Breast epithelium (tissue), 4 donors: ENCODE results near the gene ABCF1. TPM values are rescaled to one million over a fixed set of nuclear protein-coding genes. Genes with fewer than 3 reads are reported as not detected.
"Not testable (repeated sequence)": the region's sequence is repeated elsewhere in the genome, so short reads cannot be mapped to it uniquely, and the experiment has no call there.

ENCODE experiments used
- DNase-seq, 2 donors: peaks; one replicate each; pipeline ENCODE4 v3.0.0-alpha.2; 2019; ENCODE audit warnings: low spot score in 2 of 2
- H3K27ac ChIP-seq, 2 donors: fragments of 200-600 bp; sonication (generic) in 1 of 2; one replicate each; pipeline ENCODE4 v1.5.1; 2016 to 2019; ENCODE audit warnings: mild to moderate bottlenecking in 1 of 2
- H3K27me3 ChIP-seq, 2 donors: fragments of 200-600 bp; sonication (generic) in 1 of 2; one replicate each; pipeline versions ENCODE4 v1.5.1 to v1.6.0; 2017 to 2019; ENCODE audit warnings: control low read depth in 1 of 2, mild to moderate bottlenecking in 1 of 2
- H3K36me3 ChIP-seq: fragments of 200-600 bp; one replicate; pipeline ENCODE4 v1.5.1; 2019
- H3K4me1 ChIP-seq, 2 donors: fragments of 200-600 bp; sonication (generic); one replicate each; pipeline ENCODE4 v1.5.1; 2016 to 2019; ENCODE audit warnings: control low read depth in 1 of 2
- H3K4me3 ChIP-seq, 3 donors: fragments of 200-600 bp; sonication (generic); 1 replicate in 2 of 3; 2 replicates in 1 of 3; pipeline ENCODE4 v1.5.1; 2016 to 2019; ENCODE audit warnings: mild to moderate bottlenecking in 3 of 3, moderate library complexity in 2 of 3
- H3K9me3 ChIP-seq, 2 donors: fragments of 200-600 bp; sonication (generic) in 1 of 2; one replicate each; pipeline ENCODE4 v1.5.1; 2016 to 2019; ENCODE audit warnings: control low read depth in 1 of 2
- CTCF ChIP-seq, 3 donors: fragments of 450-650 bp; IDR thresholded peaks; one replicate each; pipeline ENCODE4 v1.5.1; 2016 to 2017; ENCODE audit warnings: antibody characterized with exemption in 3 of 3, mild to moderate bottlenecking in 3 of 3, moderate library complexity in 3 of 3
- POLR2A ChIP-seq: fragments of 450-650 bp; IDR thresholded peaks from one replicate; pipeline ENCODE4 v1.6.1; 2016; ENCODE audit warnings: antibody characterized with exemption, mild to moderate bottlenecking, moderate library complexity
- POLR2AphosphoS5 ChIP-seq, 3 donors: sonication (generic); formaldehyde crosslinking; IDR thresholded peaks; one replicate each; pipeline ENCODE4 v1.6.1; 2017; ENCODE audit warnings: antibody characterized with exemption in 3 of 3
- intact Hi-C: fragments of 100-400 bp; cut with DNase I; formaldehyde crosslinking; loops from one replicate; pipeline ENCODE4 v1.15.1; 2023; ENCODE audit warnings: low total_unique reads
- total RNA-seq, 3 donors: library from RNA; depleted of rRNA; stranded (reverse); fragments of >200 nt; gene quantifications; one replicate each; pipeline ENCODE4 v1.1.0, GENCODE V29; 2016

Gene ABCF1
- 10 to 100 TPM; 41.0 to 55.2 (median 51.5) TPM for total RNA-seq

- Histone ChIP-seq H3K4me1 (peaks cover 3 to 6% of the 10 kb centered on the region in 2 donors), H3K4me3 (peak within 1 kb of the TSS; percentile 61 to 84 (median 74)), H3K27me3 (no peaks in the 10 kb centered on the region), H3K36me3 (no peaks in the 10 kb centered on the region), H3K27ac (peak within 1 kb of the TSS; percentile 91 to 94), H3K9me3 (no peaks in the 10 kb centered on the region)
- DNase-seq: peak; percentile 97 to 99
- intact Hi-C loops: no loop called here
- TF ChIP-seq POLR2AphosphoS5 (IDR thresholded peaks at IDR 0.05) (peak; percentile 97), POLR2A (peak; percentile 79), CTCF (IDR thresholded peaks at IDR 0.05) (peak in 1 of 3 donors; percentile 20)
Measured at GRCh38 chr6:30571075-30571761, at the start of gene ABCF1. ABCF1 (plus strand) TSS chr6:30571442; CDS start chr6:30571488, 46 bp downstream.

GRCh38 chr6:30521952-30522351 is 49.3 kb upstream of the ABCF1 start:
- H3K9me3 ChIP-seq, intact Hi-C loops, H3K36me3 ChIP-seq, H3K4me1 ChIP-seq, H3K27me3 ChIP-seq, H3K4me3 ChIP-seq, DNase-seq: not testable (repeated sequence)
- H3K27ac ChIP-seq: peak overlapping the region in 1 of 2 donors; percentile 73

- H3K36me3 ChIP-seq, H3K4me3 ChIP-seq, H3K27ac ChIP-seq, DNase-seq, intact Hi-C loops, H3K9me3 ChIP-seq, H3K27me3 ChIP-seq, H3K4me1 ChIP-seq: not testable (repeated sequence)
Measured at GRCh38 chr6:30526444-30526843, 44.8 kb upstream of the ABCF1 start.

GRCh38 chr6:30529349-30529875 is 41.8 kb upstream of the ABCF1 start:
- H3K27me3 ChIP-seq, H3K4me1 ChIP-seq, H3K9me3 ChIP-seq, H3K4me3 ChIP-seq, intact Hi-C loops, H3K36me3 ChIP-seq, DNase-seq, H3K27ac ChIP-seq: not testable (repeated sequence)

GRCh38 chr6:30530014-30530413 is 41.2 kb upstream of the ABCF1 start:
- Histone ChIP-seq H3K27me3 (no peaks in the 10 kb centered on the region), H3K27ac (no peak overlapping the region), H3K4me3 (no peak overlapping the region), H3K9me3 (no peaks in the 10 kb centered on the region), H3K36me3 (no peaks in the 10 kb centered on the region), H3K4me1 (no peaks in the 10 kb centered on the region)
- no peak for DNase-seq
- no peak for TF ChIP-seq POLR2A
- TF ChIP-seq POLR2AphosphoS5 (IDR thresholded peaks at IDR 0.05): no peak
- no peak for TF ChIP-seq CTCF (IDR thresholded peaks at IDR 0.05)
- intact Hi-C loops: no loop called here

GRCh38 chr6:30533460-30534294 is 37.6 kb upstream of the ABCF1 start:
- H3K36me3 ChIP-seq: no peaks in the 10 kb centered on the region
- no peak overlapping the region for H3K27ac ChIP-seq
- H3K9me3 ChIP-seq: no peaks in the 10 kb centered on the region
- no peak overlapping the region for H3K4me3 ChIP-seq
- no peaks in the 10 kb centered on the region for H3K27me3 ChIP-seq
- intact Hi-C loops: no loop called here
- TF ChIP-seq POLR2A (no peak), CTCF (IDR thresholded peaks at IDR 0.05) (no peak), POLR2AphosphoS5 (IDR thresholded peaks at IDR 0.05) (no peak)
- no peak for DNase-seq
- H3K4me1 ChIP-seq: no peaks in the 10 kb centered on the region
